ENCODE results near the gene LRRC38. TPM values are rescaled to one million over a fixed set of nuclear protein-coding genes. Genes with fewer than 3 reads are reported as not detected.

Gene LRRC38
- total and polyA plus RNA-seq, 2 of the 4 experiments (the other 2 are of a cell fraction) = not detected

- no TSS peak for BruUV-seq (replicated peaks)
- WGBS, 2 experiments (ENCODE audit: extremely low coverage in 2 of 2, insufficient read length in 1 of 2) = 69% methylated on average over 2 of the region's 6 CpGs; no CpG with 5 or more reads in 1 of the 2 experiments
Observed at GRCh38 chr1:13494712-13495111, 19.1 kb downstream of the LRRC38 start.

More at GRCh38 chr1:13494712-13495111, 19.1 kb downstream of the LRRC38 start:
- in situ Hi-C loops (cut with MboI; ENCODE audit: low sequenced_read_pairs) (no loop called here), intact Hi-C loops (cut with micrococcal nuclease) (no loop called here), dilution Hi-C loops (cut with HindIII; ENCODE audit: low sequenced_read_pairs, unreplicated experiment) (no loop called here)
- H2BK15ac ChIP-seq (ENCODE audit: low read depth, low read length) = no peak overlapping the region
- no peak overlapping the region for H4K5ac ChIP-seq (ENCODE audit: low read depth, low read length)
- H3K4me3 ChIP-seq (ENCODE audit: insufficient read depth, low read depth, low read length) = no peak overlapping the region
- H3K56ac ChIP-seq (ENCODE audit: extremely low read depth, insufficient read depth, low read length) = no peak overlapping the region
- no peak overlapping the region for H3K27ac ChIP-seq (ENCODE audit: insufficient read depth, low read length)
- DNase-seq (no peak), ATAC-seq (ENCODE audit: low read depth) (no peak)
- no peak overlapping the region for H2BK120ac ChIP-seq (ENCODE audit: low read depth, low read length)
- no peaks in the 10 kb centered on the region for H3K9me1 ChIP-seq (ENCODE audit: insufficient read depth, low read length)
- H3K18ac ChIP-seq (ENCODE audit: low read depth, low read length) = no peak overlapping the region
- H2BK20ac ChIP-seq (ENCODE audit: low read depth, low read length) = no peak overlapping the region
- H4K8ac ChIP-seq (ENCODE audit: low read depth in 2 of 2, low read length in 2 of 2) = no peak overlapping the region
- CTCF ChIA-PET = no interaction called here
- H3K9ac ChIP-seq (ENCODE audit: low read depth, low read length) = no peak overlapping the region
- no peak overlapping the region for H3K4me2 ChIP-seq (ENCODE audit: low read depth, low read length)
- H2AK5ac ChIP-seq (ENCODE audit: low read depth, low read length) = no peak overlapping the region
- H2AFZ ChIP-seq (replicated peaks; ENCODE audit: low read length, poor library complexity) = no peak overlapping the region
- H3K9me3 ChIP-seq (ENCODE audit: control insufficient read depth, insufficient read depth, low read length) = peaks cover 29% of the 10 kb centered on the region
- no peak overlapping the region for H3K4ac ChIP-seq (ENCODE audit: low read depth, low read length)
- H3K23ac ChIP-seq (ENCODE audit: low read depth, low read length) = no peak overlapping the region
- H4K91ac ChIP-seq (ENCODE audit: insufficient read depth, low read depth, low read length) = no peak overlapping the region
- no peak overlapping the region for H2BK5ac ChIP-seq (ENCODE audit: low read depth, low read length, poor library complexity, severe bottlenecking)
- POLR2A ChIA-PET (ENCODE audit: unreplicated experiment) = no interaction called here
- no peak overlapping the region for H3K14ac ChIP-seq (replicated peaks; ENCODE audit: low read depth, low read length)
- no peaks in the 10 kb centered on the region for H3K27me3 ChIP-seq (ENCODE audit: control insufficient read depth, insufficient read depth, low read length)
- TF ChIP-seq CTCF (conservative IDR thresholded peaks at IDR 0.05; ENCODE audit: low read depth, low read length) (no peak), SMC3 (IDR thresholded peaks at IDR 0.05; ENCODE audit: low read depth, low read length) (no peak), RAD21 (IDR thresholded peaks at IDR 0.05; ENCODE audit: low read length) (no peak), BHLHE40 (IDR thresholded peaks at IDR 0.05; ENCODE audit: low read depth, low read length) (no peak), NFE2L2 (IDR thresholded peaks at IDR 0.05; ENCODE audit: low read depth, low read length) (no peak), MAZ (IDR thresholded peaks at IDR 0.05; ENCODE audit: borderline replicate concordance, low read depth, low read length) (no peak), CHD1 (IDR thresholded peaks at IDR 0.05; ENCODE audit: low read depth, low read length) (no peak), POLR2A (IDR thresholded peaks at IDR 0.05; ENCODE audit: low read depth, low read length) (no peak), RCOR1 (IDR thresholded peaks at IDR 0.05; ENCODE audit: insufficient replicate concordance, low read length) (no peak), FOS (IDR thresholded peaks at IDR 0.05; ENCODE audit: low read depth, low read length) (no peak), ELK1 (IDR thresholded peaks at IDR 0.05; ENCODE audit: borderline replicate concordance, low read depth, low read length) (no peak), USF2 (IDR thresholded peaks at IDR 0.05; ENCODE audit: low read depth, low read length) (no peak), MAFK (IDR thresholded peaks at IDR 0.05; ENCODE audit: low read depth, low read length) (no peak), CEBPB (IDR thresholded peaks at IDR 0.05; ENCODE audit: low read depth, low read length) (no peak), RFX5 (IDR thresholded peaks at IDR 0.05; ENCODE audit: low read depth, low read length) (no peak), MXI1 (IDR thresholded peaks at IDR 0.05; ENCODE audit: borderline replicate concordance, low read depth, low read length) (no peak)
- H2AK9ac ChIP-seq (replicated peaks; ENCODE audit: low read depth, low read length, poor library complexity) = no peak overlapping the region
- H3K4me1 ChIP-seq (ENCODE audit: control insufficient read depth, insufficient read depth, low read length) = no peaks in the 10 kb centered on the region
- H3K36me3 ChIP-seq (ENCODE audit: control insufficient read depth, insufficient read depth, low read length) = no peaks in the 10 kb centered on the region
- no peaks in the 10 kb centered on the region for H4K20me1 ChIP-seq (ENCODE audit: insufficient read depth, low read length)
- H3K79me1 ChIP-seq (ENCODE audit: low read depth in 1 of 2, low read length in 2 of 2) = no peaks in the 10 kb centered on the region
